ENCODE results near the gene TAS2R7.
A peak's percentile ranks its signal among the peaks of the same experiment; 100 is the strongest.
"Not testable (repeated sequence)": the region's sequence is repeated elsewhere in the genome, so short reads cannot be mapped to it uniquely, and the experiment has no call there.

Gene TAS2R7

DNA sequence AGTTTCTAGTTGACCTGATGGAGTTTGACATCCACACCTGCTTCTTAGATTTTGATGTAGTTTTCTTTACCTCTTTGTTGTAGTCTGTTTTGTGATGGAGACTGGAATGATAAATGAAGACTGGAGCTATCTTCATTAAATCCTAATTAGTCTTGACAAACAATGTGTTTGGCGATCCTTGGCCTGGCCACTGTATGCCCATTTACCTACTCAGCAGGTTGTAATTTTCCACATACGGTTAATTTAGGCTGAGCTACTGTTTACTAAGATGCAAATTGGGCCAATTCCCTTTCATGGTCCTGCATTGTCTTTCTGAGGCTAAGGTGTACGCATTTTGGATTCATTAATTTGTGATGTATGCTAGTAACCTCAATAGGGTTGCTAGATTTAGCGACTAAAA is at the start of gene TAS2R7:
TAS2R7 (minus strand) TSS at position 41 of the 400 bp plus-strand sequence. CDS start 57 bp downstream, outside the sequence.
- FAIRE-seq (no peak), DNase-seq (ENCODE audit: insufficient read length, low spot score) (no peak)

DNA sequence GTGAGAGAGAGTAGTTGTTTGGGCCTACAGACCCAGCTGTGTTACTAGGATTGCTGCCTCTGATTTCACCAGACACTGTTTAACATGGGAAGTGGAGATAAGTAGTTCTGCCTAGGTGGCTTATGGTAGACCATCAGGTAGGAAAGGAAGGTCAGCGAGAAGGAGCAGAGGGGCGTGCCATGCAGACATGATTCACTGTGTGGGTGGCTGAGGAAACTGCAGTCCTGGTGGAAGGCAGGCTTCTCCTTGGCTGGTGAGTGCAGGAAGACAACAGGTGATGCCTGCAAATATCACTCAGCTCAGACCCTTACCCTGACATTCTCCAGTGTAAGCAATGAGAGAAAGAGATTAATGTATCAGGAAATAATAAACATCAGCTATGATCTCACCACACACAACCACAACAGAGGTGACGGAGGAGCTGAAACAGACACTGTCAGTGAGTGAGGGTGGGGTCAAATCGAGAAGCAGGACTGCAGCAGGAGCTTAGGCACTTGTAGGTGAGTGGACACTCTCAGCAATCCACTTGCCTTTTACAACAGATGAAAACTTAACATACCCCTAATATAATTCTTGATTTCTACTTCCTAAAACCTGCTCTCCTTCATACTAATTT is 48.9 kb upstream of the TAS2R7 start:
- no peak for FAIRE-seq
- no peak for DNase-seq (ENCODE audit: insufficient read length, low spot score)

- DNase-seq (ENCODE audit: insufficient read length, low spot score) (no peak), FAIRE-seq (no peak)
These were observed 47.0 kb upstream of the TAS2R7 start, which contains the start of gene PRR4 for GRCh38 chr12:10849425-10849878. PRR4 (minus strand) TSS chr12:10849475; CDS start chr12:10849437, 38 bp downstream.

GRCh38 chr12:10847744-10848143 is 45.3 kb upstream of the TAS2R7 start:
- no peak for DNase-seq (ENCODE audit: insufficient read length, low spot score)
- no peak for FAIRE-seq

- no peak for FAIRE-seq
- no peak for DNase-seq (ENCODE audit: insufficient read length, low spot score)
These were observed 40.4 kb upstream of the TAS2R7 start for GRCh38 chr12:10842862-10843261.

DNA sequence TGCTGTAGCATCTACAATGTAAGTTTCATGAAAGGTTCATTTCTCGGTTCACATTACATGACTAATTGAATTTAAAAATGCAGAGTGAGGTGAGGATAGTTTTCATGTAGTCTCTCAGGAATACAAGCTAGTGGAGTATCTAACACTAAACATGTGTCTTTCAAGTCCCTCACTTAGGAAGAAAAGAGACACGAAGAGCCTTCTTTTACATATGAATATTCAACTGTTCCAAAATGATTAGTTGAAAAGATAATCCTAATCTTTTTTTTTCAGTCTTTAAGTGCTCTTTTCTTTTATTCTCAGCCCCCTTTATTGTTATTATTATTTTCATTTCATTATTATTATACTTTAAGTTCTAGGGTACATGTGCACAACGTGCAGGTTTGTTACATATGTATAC is 36.0 kb upstream of the TAS2R7 start:
- no peak for DNase-seq (ENCODE audit: insufficient read length, low spot score)
- FAIRE-seq = no peak

DNA sequence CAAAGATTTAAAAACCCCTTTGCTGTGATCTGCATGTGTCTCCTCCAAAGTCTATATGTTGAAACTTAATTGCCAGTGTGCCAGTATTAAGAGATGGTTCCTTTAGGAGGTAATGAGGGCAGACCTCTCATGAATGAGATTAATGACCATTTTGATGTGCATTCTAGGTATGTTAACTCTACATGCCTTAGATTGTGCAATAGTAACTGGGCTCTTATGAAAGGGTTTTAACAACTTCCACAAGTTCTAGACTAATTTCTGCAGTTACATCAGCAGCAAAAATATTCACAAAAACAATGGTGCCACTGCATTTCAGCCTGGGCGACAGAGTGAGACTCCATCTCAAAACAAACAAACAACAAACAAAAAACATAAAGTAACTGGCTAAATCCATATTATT is 27.6 kb upstream of the TAS2R7 start:
- DNase-seq (ENCODE audit: insufficient read length, low spot score) (no peak), FAIRE-seq (no peak)

DNA sequence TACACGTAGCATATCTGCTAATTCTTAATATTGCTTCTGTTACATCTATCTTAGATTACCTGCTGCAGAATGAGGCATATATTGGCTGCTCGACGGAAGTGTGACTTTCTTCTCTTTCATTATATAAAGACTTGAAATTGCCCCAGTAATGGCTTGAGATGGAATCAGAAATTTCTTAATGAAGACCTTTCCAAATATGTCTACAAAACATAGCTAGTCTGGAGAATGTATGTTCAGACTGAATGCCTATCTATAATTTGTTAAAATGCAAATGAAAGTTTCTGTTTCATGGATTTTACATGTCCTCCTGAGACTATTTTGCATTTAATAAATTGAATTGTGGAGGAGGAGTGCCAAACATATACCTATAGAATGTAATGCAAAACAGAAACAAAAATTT is 23.8 kb upstream of the TAS2R7 start, which contains the start of gene TAS2R10:
TAS2R10 (minus strand) TSS at position 101 of the 400 bp plus-strand sequence; CDS start at position 12, 89 bp downstream.
- no peak for DNase-seq (ENCODE audit: insufficient read length, low spot score)
- no peak for FAIRE-seq

GRCh38 chr12:10824957-10825356 is 22.5 kb upstream of the TAS2R7 start:
- no peak for FAIRE-seq
- DNase-seq (ENCODE audit: insufficient read length, low spot score) = no peak

DNA sequence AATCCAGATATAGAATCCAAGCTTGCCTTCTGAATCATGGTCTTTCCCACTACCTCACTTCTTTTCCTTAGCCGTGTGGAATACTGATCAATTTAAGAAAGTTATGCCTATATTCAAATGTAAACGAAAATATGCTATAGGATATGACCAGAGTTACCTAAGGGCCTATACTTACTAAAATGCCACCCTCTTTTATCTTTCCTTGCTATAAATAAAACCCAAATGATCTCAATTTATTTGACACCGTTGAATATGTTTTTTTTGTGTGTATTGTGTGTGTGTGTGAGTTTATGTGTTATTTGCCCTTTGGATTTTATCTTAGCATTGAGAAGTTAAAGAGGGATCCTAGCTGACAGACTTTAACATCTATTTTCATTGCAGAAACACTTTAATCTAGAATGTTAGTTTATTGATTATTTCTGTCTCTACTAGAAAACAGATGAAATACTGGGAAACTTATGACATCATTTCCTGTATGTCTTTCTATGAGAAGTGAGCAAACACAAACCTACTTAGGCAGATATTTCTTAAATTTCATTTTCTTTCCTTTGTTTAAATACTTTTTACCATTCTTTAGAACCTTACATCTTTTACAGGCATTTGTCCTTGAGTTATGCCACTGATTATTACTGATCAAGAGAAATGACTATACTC is 9.6 kb upstream of the TAS2R7 start:
- no peak for FAIRE-seq
- no peak for DNase-seq (ENCODE audit: insufficient read length, low spot score)

GRCh38 chr12:10810068-10810467 is 7.6 kb upstream of the TAS2R7 start, which contains the start of gene TAS2R9:
TAS2R9 (minus strand) TSS chr12:10810168; CDS start chr12:10810075, 93 bp downstream.
- no peak for DNase-seq (ENCODE audit: insufficient read length, low spot score)
- no peak for FAIRE-seq

GRCh38 chr12:10807186-10807585 is 4.8 kb upstream of the TAS2R7 start, which contains the start of gene TAS2R8:
TAS2R8 (minus strand) TSS chr12:10807286; CDS start chr12:10806980, 306 bp downstream.
- DNase-seq (ENCODE audit: insufficient read length, low spot score) (no peak), FAIRE-seq (no peak)

GRCh38 chr12:10801741-10802140 is 686 bp downstream of the TAS2R7 start:
- no peak for DNase-seq (ENCODE audit: insufficient read length, low spot score)
- no peak for FAIRE-seq

- no peak for FAIRE-seq
- no peak for DNase-seq (ENCODE audit: insufficient read length, low spot score)
These were observed 8.2 kb downstream of the TAS2R7 start for GRCh38 chr12:10794222-10794621.

DNA sequence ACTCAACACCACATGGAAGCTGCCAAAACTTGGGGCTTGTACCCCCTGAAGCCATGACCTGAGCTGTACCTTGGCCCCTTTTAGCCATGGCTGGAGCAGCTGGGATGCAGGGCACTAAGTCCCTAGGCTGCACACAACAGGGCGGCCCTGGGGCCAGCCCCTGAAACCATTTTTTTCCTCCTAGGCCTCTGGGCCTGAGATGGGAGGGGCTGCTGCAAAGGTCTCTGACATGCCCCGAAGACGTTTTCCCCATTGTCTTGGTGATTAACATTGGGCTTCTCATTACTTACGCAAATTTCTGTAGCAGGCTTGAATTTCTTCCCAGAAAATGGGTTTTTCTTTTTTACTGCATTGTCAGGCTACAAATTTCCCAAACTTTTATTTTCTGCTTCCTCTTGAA is 10.7 kb downstream of the TAS2R7 start:
- DNase-seq (ENCODE audit: insufficient read length, low spot score) = not testable (repeated sequence)

GRCh38 chr12:10783252-10783651 is 19.2 kb downstream of the TAS2R7 start:
- DNase-seq (ENCODE audit: insufficient read length, low spot score) = no peak
- no peak for FAIRE-seq

More for the DNA sequence above, 10.7 kb downstream of the TAS2R7 start:
- FAIRE-seq = not testable (repeated sequence)

GRCh38 chr12:10779103-10779502 is 23.3 kb downstream of the TAS2R7 start:
- no peak for DNase-seq (ENCODE audit: insufficient read length, low spot score)
- FAIRE-seq = no peak

- DNase-seq (ENCODE audit: insufficient read length, low spot score) = peak; percentile 9
- FAIRE-seq = no peak
These were observed 31.2 kb downstream of the TAS2R7 start for GRCh38 chr12:10771132-10771733.

DNA sequence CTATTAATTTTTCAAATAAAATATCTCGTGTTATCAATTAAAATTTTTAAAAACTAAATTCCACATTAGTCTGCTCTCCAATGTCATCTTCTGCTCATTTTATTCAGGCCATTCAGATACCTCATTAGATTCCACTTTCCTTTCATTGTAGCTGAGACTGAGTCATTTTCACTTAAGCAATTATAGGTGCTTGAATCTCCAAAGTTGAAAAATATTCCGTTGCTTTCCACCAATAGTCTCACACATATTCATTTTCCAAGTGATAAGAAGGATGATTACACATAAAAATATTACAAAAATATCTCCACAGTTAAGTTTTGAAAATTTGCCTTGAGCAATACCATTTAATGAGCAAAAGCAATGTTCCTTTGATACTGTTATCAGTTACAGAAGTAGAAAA is 42.8 kb downstream of the TAS2R7 start:
- DNase-seq (ENCODE audit: insufficient read length, low spot score) (no peak), FAIRE-seq (no peak)

DNA sequence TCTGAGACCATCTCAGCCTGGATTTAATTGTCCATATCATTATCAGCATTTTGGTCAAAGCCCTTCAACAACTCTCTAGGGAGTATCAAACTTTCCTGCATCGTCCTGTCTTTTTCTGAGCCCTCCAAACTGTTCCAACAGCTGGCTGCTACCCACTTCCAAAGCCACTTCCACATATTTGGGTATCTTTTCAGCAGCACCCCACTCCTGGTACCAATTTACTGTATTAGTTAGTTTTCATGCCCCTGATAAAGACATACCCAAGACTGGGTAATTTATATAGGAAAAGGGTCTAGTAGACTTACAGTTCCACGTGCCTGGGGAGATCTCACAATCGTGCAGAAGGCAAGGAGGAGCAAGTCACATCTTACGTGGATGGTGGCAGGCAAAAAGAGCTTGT is 46.2 kb downstream of the TAS2R7 start:
- DNase-seq (ENCODE audit: insufficient read length, low spot score) = no peak
- FAIRE-seq = no peak

GRCh38 chr12:10753059-10753458 is 49.4 kb downstream of the TAS2R7 start:
- no peak for DNase-seq (ENCODE audit: insufficient read length, low spot score)
- peak; percentile 33 for FAIRE-seq
